H1 (cell line): ENCODE results near the gene NLN. TPM values are rescaled to one million over a fixed set of nuclear protein-coding genes. Genes with fewer than 3 reads are reported as not detected.

ENCODE experiments used
- ATF3 ChIP-seq: IDR thresholded peaks from 2 replicates; pipeline ENCODE4 v1.6.1; 2011; ENCODE audit warnings: low read depth, mild to moderate bottlenecking, low read length; ENCODE audit not compliant: insufficient read depth
- BACH1 ChIP-seq: IDR thresholded peaks from 2 replicates; pipeline ENCODE4 v1.6.1; 2012; ENCODE audit warnings: low read length, improper control_type of control experiment
- E2F6 ChIP-seq: IDR thresholded peaks from 2 replicates; pipeline ENCODE4 v1.6.1; 2012; ENCODE audit warnings: inconsistent platforms
- HDAC6 ChIP-seq: IDR thresholded peaks from one replicate; pipeline ENCODE4 v1.7.1; 2012; ENCODE audit warnings: low read depth, mild to moderate bottlenecking, inconsistent platforms, low read length, moderate library complexity
- TAF1 ChIP-seq: IDR thresholded peaks from 2 replicates; pipeline ENCODE4 v1.6.1; 2011; ENCODE audit warnings: mild to moderate bottlenecking, low read depth, low read length
- YY1 ChIP-seq: IDR thresholded peaks from 2 replicates; pipeline ENCODE4 v1.6.1; 2011; ENCODE audit warnings: low read depth, mild to moderate bottlenecking, low read length
- polyA plus RNA-seq, 7 experiments: library from polyadenylated mRNA; depleted of rRNA in 3 of 7; stranded (reverse) in 5 of 7; unstranded in 2 of 7; fragments of >200 nt in 5 of 7; fragments of 200-250 nt in 2 of 7; gene quantifications; 1 replicate in 5 of 7; 2 replicates in 1 of 7; 4 replicates in 1 of 7; pipeline versions ENCODE4 v1.2.1 to v1.2.3, GENCODE V29; 2011 to 2013; ENCODE audit warnings: missing spikeins in 2 of 7, mixed read lengths in 2 of 7
- total RNA-seq: library from RNA; stranded (reverse); fragmentation: NEBNext Ultra II Directional; extraction: Animal tissue kit (Norgen Biotek cat#: 25700); gene quantifications from 2 replicates; pipeline ENCODE4 v1.2.1, GENCODE V29; 2021

Gene NLN
- total and polyA plus RNA-seq, 2 of the 8 experiments (the other 6 are each of a cell fraction or from before 2014, with no cell fraction given), result 46.7 to 192 TPM

DNA sequence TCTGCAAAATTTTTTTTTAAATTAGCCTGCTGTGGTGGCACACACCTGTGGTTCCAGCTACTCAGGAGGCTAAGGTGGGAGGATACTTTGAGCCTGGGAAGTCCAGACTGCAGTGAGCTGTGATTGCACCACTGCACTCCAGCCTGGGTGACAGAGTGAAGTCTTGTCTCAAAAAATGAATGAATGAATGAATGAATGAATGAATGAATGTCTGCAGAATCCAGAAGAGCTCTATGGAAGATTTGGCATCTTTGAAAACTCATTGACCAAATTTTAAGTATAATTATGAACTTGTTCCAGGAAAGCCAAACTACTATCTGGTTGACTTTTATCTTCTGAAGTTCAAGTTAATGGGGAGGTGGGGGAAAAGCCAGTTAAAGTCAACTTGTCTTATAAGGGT is 110.1 kb downstream of the NLN start (continued):
- TF ChIP-seq YY1, result no peak
- no peak for TF ChIP-seq E2F6
- TF ChIP-seq BACH1, result no peak
- TF ChIP-seq HDAC6, result no peak
- no peak for TF ChIP-seq TAF1
- no peak for TF ChIP-seq ATF3
